IMR-90 (cell line): ENCODE results near the gene COL5A1. TPM values are rescaled to one million over a fixed set of nuclear protein-coding genes. Genes with fewer than 3 reads are reported as not detected.

Experiments used
- ATAC-seq: fragments of 200-7000 bp; cut with Tn5 transposase; 2 replicates; pipeline ENCODE4 v1.9.1; 2020; ENCODE audit warnings: low read depth, mild to moderate bottlenecking, moderate library complexity
- BruUV-seq: library from RNA; stranded (reverse); fragments of 400-500 nt; replicated peaks from 2 replicates; lab custom pipeline; 2021; lab: Mats Ljungman, UMichigan
- CTCF ChIA-PET: fragments of 300-600 bp; formaldehyde crosslinking; extraction: SDS; loops from one replicate; lab custom pipeline; 2021; ENCODE audit warnings: antibody characterized with exemption; lab: Yijun Ruan, JAX
- POLR2A ChIA-PET: fragments of 300-600 bp; sonication (Branson Sonifier 250); formaldehyde crosslinking; loops from one replicate; lab custom pipeline; 2022; ENCODE audit warnings: antibody characterized with exemption; ENCODE audit not compliant: unreplicated experiment; lab: Charles Lee
- DNase-seq: peaks from one replicate; pipeline ENCODE4 v3.0.0; 2013
- H2AFZ ChIP-seq: replicated peaks from 2 replicates; pipeline ENCODE3; 2013; ENCODE audit warnings: low read length, mild to moderate bottlenecking; ENCODE audit not compliant: poor library complexity
- H2AK5ac ChIP-seq: 2 replicates; pipeline ENCODE4 v1.6.1; 2013; ENCODE audit warnings: low read depth, low read length, inconsistent platforms
- H2AK9ac ChIP-seq: replicated peaks from 2 replicates; pipeline ENCODE3; 2013; ENCODE audit warnings: mild to moderate bottlenecking, low read depth, low read length, moderate library complexity; ENCODE audit not compliant: poor library complexity
- H2BK120ac ChIP-seq: 2 replicates; pipeline ENCODE4 v1.6.1; 2013; ENCODE audit warnings: low read depth, low read length, inconsistent platforms
- H2BK15ac ChIP-seq: 3 replicates; pipeline ENCODE4 v1.6.1; 2013; ENCODE audit warnings: low read depth, low read length, inconsistent platforms
- H2BK20ac ChIP-seq: 2 replicates; pipeline ENCODE4 v1.6.1; 2013; ENCODE audit warnings: low read depth, mild to moderate bottlenecking, inconsistent platforms, low read length, moderate library complexity
- H2BK5ac ChIP-seq: 2 replicates; pipeline ENCODE4 v1.6.1; 2013; ENCODE audit warnings: mild to moderate bottlenecking, low read depth, low read length, inconsistent platforms; ENCODE audit not compliant: poor library complexity, severe bottlenecking
- H3K14ac ChIP-seq: replicated peaks from 2 replicates; pipeline ENCODE4 v1.6.1; 2013; ENCODE audit warnings: low read depth, low read length, inconsistent platforms
- H3K18ac ChIP-seq: 2 replicates; pipeline ENCODE4 v1.6.1; 2013; ENCODE audit warnings: low read depth, low read length, control low read depth
- H3K23ac ChIP-seq: 2 replicates; pipeline ENCODE4 v1.6.1; 2013; ENCODE audit warnings: low read depth, low read length, inconsistent platforms
- H3K27ac ChIP-seq: 2 replicates; pipeline ENCODE4 v1.5.1; 2013; ENCODE audit warnings: mild to moderate bottlenecking, control low read depth, low read length; ENCODE audit not compliant: insufficient read depth
- H3K27me3 ChIP-seq: 2 replicates; pipeline ENCODE4 v1.6.1; 2013; ENCODE audit warnings: low read length; ENCODE audit not compliant: control insufficient read depth, insufficient read depth
- H3K36me3 ChIP-seq: 2 replicates; pipeline ENCODE4 v1.6.1; 2013; ENCODE audit warnings: low read length, mixed read lengths; ENCODE audit not compliant: control insufficient read depth, insufficient read depth
- H3K4ac ChIP-seq: 2 replicates; pipeline ENCODE4 v1.6.1; 2013; ENCODE audit warnings: low read depth, low read length, inconsistent platforms
- H3K4me1 ChIP-seq: 2 replicates; pipeline ENCODE4 v1.6.1; 2013; ENCODE audit warnings: low read length, mixed read lengths; ENCODE audit not compliant: control insufficient read depth, insufficient read depth
- H3K4me2 ChIP-seq: 2 replicates; pipeline ENCODE4 v1.6.1; 2013; ENCODE audit warnings: low read depth, mild to moderate bottlenecking, control low read depth, low read length, moderate library complexity
- H3K4me3 ChIP-seq: 2 replicates; pipeline ENCODE4 v1.5.1; 2013; ENCODE audit warnings: low read depth, mild to moderate bottlenecking, control low read depth, low read length, moderate library complexity; ENCODE audit not compliant: insufficient read depth
- H3K56ac ChIP-seq: 2 replicates; pipeline ENCODE4 v1.6.1; 2013; ENCODE audit warnings: low read length, inconsistent platforms; ENCODE audit not compliant: insufficient read depth; ENCODE audit errors: extremely low read depth
- H3K79me1 ChIP-seq, 2 experiments: 2 replicates each; pipeline ENCODE4 v1.6.1; 2013; ENCODE audit warnings: low read length in 2 of 2, inconsistent platforms in 1 of 2, low read depth in 1 of 2
- H3K9ac ChIP-seq: 2 replicates; pipeline ENCODE4 v1.6.1; 2013; ENCODE audit warnings: low read depth, low read length, control low read depth
- H3K9me1 ChIP-seq: 2 replicates; pipeline ENCODE4 v1.6.1; 2013; ENCODE audit warnings: low read length, inconsistent platforms; ENCODE audit not compliant: insufficient read depth
- H3K9me3 ChIP-seq: 2 replicates; pipeline ENCODE4 v1.6.1; 2013; ENCODE audit warnings: low read length; ENCODE audit not compliant: control insufficient read depth, insufficient read depth
- H4K20me1 ChIP-seq: 2 replicates; pipeline ENCODE4 v1.6.1; 2013; ENCODE audit warnings: low read length, inconsistent platforms; ENCODE audit not compliant: insufficient read depth
- H4K5ac ChIP-seq: 2 replicates; pipeline ENCODE4 v1.6.1; 2013; ENCODE audit warnings: mild to moderate bottlenecking, low read depth, low read length, control low read depth
- H4K8ac ChIP-seq, 2 experiments: 2 replicates each; pipeline ENCODE4 v1.6.1; 2013; ENCODE audit warnings: low read depth in 2 of 2, low read length in 2 of 2, control low read depth in 1 of 2, inconsistent platforms in 1 of 2
- H4K91ac ChIP-seq: 2 replicates; pipeline ENCODE4 v1.6.1; 2013; ENCODE audit warnings: low read depth, low read length, inconsistent platforms; ENCODE audit not compliant: insufficient read depth
- BHLHE40 ChIP-seq: fragments of 150-350 bp; IDR thresholded peaks from 2 replicates; pipeline ENCODE4 v1.6.1; 2016; ENCODE audit warnings: mild to moderate bottlenecking, low read depth, low read length
- CEBPB ChIP-seq: IDR thresholded peaks from 2 replicates; pipeline ENCODE4 v1.6.1; 2012; ENCODE audit warnings: low read depth, low read length, improper control_type of control experiment
- CTCF ChIP-seq: conservative IDR thresholded peaks from 2 replicates; pipeline ENCODE4 v1.5.1; 2012; ENCODE audit warnings: mild to moderate bottlenecking, low read depth, low read length, improper control_type of control experiment
- MAFK ChIP-seq: IDR thresholded peaks from 2 replicates; pipeline ENCODE4 v1.6.1; 2012; ENCODE audit warnings: low read depth, low read length, improper control_type of control experiment
- MAZ ChIP-seq: IDR thresholded peaks from 2 replicates; pipeline ENCODE4 v1.6.1; 2012; ENCODE audit warnings: low read depth, mild to moderate bottlenecking, low read length, improper control_type of control experiment, moderate library complexity, borderline replicate concordance
- MXI1 ChIP-seq: IDR thresholded peaks from 2 replicates; pipeline ENCODE4 v1.6.1; 2012; ENCODE audit warnings: low read depth, mild to moderate bottlenecking, low read length, moderate library complexity, borderline replicate concordance
- RAD21 ChIP-seq: IDR thresholded peaks from 2 replicates; pipeline ENCODE4 v1.6.1; 2012; ENCODE audit warnings: low read length, improper control_type of control experiment
- RCOR1 ChIP-seq: IDR thresholded peaks from 2 replicates; pipeline ENCODE4 v1.6.1; 2012; ENCODE audit warnings: mild to moderate bottlenecking, low read length, improper control_type of control experiment; ENCODE audit not compliant: insufficient replicate concordance
- RFX5 ChIP-seq: IDR thresholded peaks from 2 replicates; pipeline ENCODE4 v1.8.0; 2012; ENCODE audit warnings: low read depth, mild to moderate bottlenecking, low read length, moderate library complexity
- SMC3 ChIP-seq: fragments of 150-350 bp; IDR thresholded peaks from 2 replicates; pipeline ENCODE4 v1.6.1; 2016; ENCODE audit warnings: low read depth, mild to moderate bottlenecking, antibody characterized with exemption, low read length, moderate library complexity
- WGBS, 2 experiments: methylation state at CpG; one replicate each; pipeline versions ENCODE4 v1.1.5 to v1.1.7; 2013; ENCODE audit warnings: missing lambda C conversion rate in 2 of 2; ENCODE audit not compliant: insufficient read length in 1 of 2; ENCODE audit errors: extremely low coverage in 2 of 2; 5-methylcytosine and 5-hydroxymethylcytosine counted together
- dilution Hi-C: fragments of 300-500 bp; cut with HindIII; formaldehyde crosslinking; loops from one replicate; pipeline ENCODE4 v1.14.3; 2018; ENCODE audit warnings: low sequenced_read_pairs; ENCODE audit not compliant: unreplicated experiment
- in situ Hi-C: fragments of 300-500 bp; cut with MboI; formaldehyde crosslinking; loops from 3 replicates; pipeline ENCODE4 v1.14.3; 2019; ENCODE audit warnings: low sequenced_read_pairs, inconsistent platforms, mixed read lengths
- intact Hi-C: fragments of 100-400 bp; cut with micrococcal nuclease; formaldehyde crosslinking; loops from 2 replicates; pipeline ENCODE4 v1.10.0; 2022
- polyA plus RNA-seq, 3 experiments: library from polyadenylated mRNA; depleted of rRNA; stranded (reverse); fragments of >200 nt; gene quantifications; 2 replicates each; pipeline ENCODE4 v1.2.3, GENCODE V29; 2012; ENCODE audit warnings: low replicate concordance in 1 of 3
- total RNA-seq: library from RNA; depleted of rRNA; stranded (reverse); fragments of >200 nt; gene quantifications from 2 replicates; pipeline ENCODE4 v1.2.3, GENCODE V29; 2012

The COL5A1 gene
- total and polyA plus RNA-seq, 2 of the 4 experiments (the other 2 are of a cell fraction), result 19.2 to 173 TPM

GRCh38 chr9:134778841-134779411 is 137.3 kb downstream of the COL5A1 start:
- no TSS peak for BruUV-seq
- H3K36me3 ChIP-seq, result peaks cover 84% of the 10 kb centered on the region
- H2BK5ac ChIP-seq, result no peak overlapping the region
- H4K20me1 ChIP-seq, result peaks cover 41% of the 10 kb centered on the region
- 0 out of 2 replicates have a peak overlapping the region, but pooled peaks have one; percentile 25 for H3K4ac ChIP-seq
- H3K9me1 ChIP-seq, result peaks cover 28% of the 10 kb centered on the region
- H3K4me2 ChIP-seq, result no peak overlapping the region
- ChIA-PET CTCF (interaction anchor here (0.9 kb wide), 1 partner anchor 1416 kb away, joined by 3 read pairs; no protein-coding TSS in a partner anchor), POLR2A (no interaction called here)
- peaks cover 41% of the 10 kb centered on the region for H3K4me1 ChIP-seq
- H3K79me1 ChIP-seq, result peaks cover 24 to 67% of the 10 kb centered on the region in 2 experiments
- dilution Hi-C loops (no loop called here), intact Hi-C loops (loop anchor here (10.0 kb wide), 1 partner anchor 636 kb away; no protein-coding TSS in a partner anchor), in situ Hi-C loops (no loop called here)
- H3K9ac ChIP-seq, result no peak overlapping the region
- H3K23ac ChIP-seq, result no peak overlapping the region
- H2BK20ac ChIP-seq, result no peak overlapping the region
- no peak overlapping the region for H4K91ac ChIP-seq
- no peaks in the 10 kb centered on the region for H3K9me3 ChIP-seq
- no peak overlapping the region for H4K5ac ChIP-seq
- no peaks in the 10 kb centered on the region for H3K27me3 ChIP-seq
- peak overlapping the region; percentile 5 for H2AK9ac ChIP-seq
- no peak overlapping the region for H3K4me3 ChIP-seq
- no peak overlapping the region for H2BK120ac ChIP-seq
- no peak overlapping the region for H2AFZ ChIP-seq
- H3K18ac ChIP-seq, result no peak overlapping the region
- H3K14ac ChIP-seq, result no peak overlapping the region
- no peak overlapping the region for H3K56ac ChIP-seq
- peak overlapping the region; percentile 5; the same call in 1 of the 2 replicates for H2AK5ac ChIP-seq
- peak; percentile 58 for TF ChIP-seq CTCF
- no peak for TF ChIP-seq MAFK
- no peak for TF ChIP-seq RCOR1
- no peak for TF ChIP-seq MXI1
- TF ChIP-seq SMC3, result peak; percentile 28; the same call in 1 of the 2 replicates
- no peak for TF ChIP-seq CEBPB
- TF ChIP-seq RFX5, result no peak
- TF ChIP-seq RAD21, result peak; percentile 28; the same call in 1 of the 2 replicates
- TF ChIP-seq MAZ, result peak; percentile 59; the same call in 1 of the 2 replicates
- TF ChIP-seq BHLHE40, result no peak
- H3K27ac ChIP-seq, result no peak overlapping the region
- ATAC-seq (peak; percentile 30), DNase-seq (peak; percentile 46)
- 68% methylated on average over 8 of the region's 17 CpGs; no CpG with 5 or more reads in 1 of the 2 experiments for WGBS, 2 experiments
- no peak overlapping the region for H4K8ac ChIP-seq
- no peak overlapping the region for H2BK15ac ChIP-seq
